Testis (tissue), 5 donors: Measurements from ENCODE around the gene LRRC7. TPM values are rescaled to one million over a fixed set of nuclear protein-coding genes. Genes with fewer than 3 reads are reported as not detected.

ENCODE experiments used
- DNase-seq: peaks from one replicate; pipeline ENCODE4 v3.0.0-alpha.2; 2019
- H3K27ac ChIP-seq, 2 donors: fragments of 200-600 bp; sonication (generic); one replicate each; pipeline ENCODE4 v1.5.1; 2019
- H3K27me3 ChIP-seq: fragments of 200-600 bp; sonication (generic); one replicate; pipeline ENCODE4 v1.5.1; 2019
- H3K36me3 ChIP-seq: fragments of 200-600 bp; sonication (generic); one replicate; pipeline ENCODE4 v1.5.1; 2017; ENCODE audit warnings: low read depth; ENCODE audit errors: missing control alignments
- H3K4me1 ChIP-seq: fragments of 200-600 bp; sonication (generic); one replicate; pipeline ENCODE4 v1.5.1; 2019
- H3K4me3 ChIP-seq, 2 donors: fragments of 200-600 bp; sonication (generic); one replicate each; pipeline ENCODE4 v1.5.1; 2017 to 2019
- H3K9me3 ChIP-seq: fragments of 200-600 bp; sonication (generic); one replicate; pipeline ENCODE4 v1.5.1; 2017
- CTCF ChIP-seq, 3 experiments: fragments of 450-650 bp in 2 of 3; fragments of 200-600 bp in 1 of 3; sonication (generic) in 1 of 3; IDR thresholded peaks; one replicate each; pipeline ENCODE4 v1.5.1; 2016 to 2019; ENCODE audit warnings: antibody characterized with exemption in 3 of 3, mild to moderate bottlenecking in 2 of 3, moderate library complexity in 1 of 3
- POLR2A ChIP-seq: fragments of 450-650 bp; IDR thresholded peaks from one replicate; pipeline ENCODE4 v1.6.1; 2017; ENCODE audit warnings: antibody characterized with exemption, mild to moderate bottlenecking, moderate library complexity
- WGBS, 2 donors: methylation state at CpG; one replicate each; pipeline ENCODE4 v1.1.5; 2018; 5-methylcytosine and 5-hydroxymethylcytosine counted together
- intact Hi-C: fragments of 100-400 bp; cut with DNase I; formaldehyde crosslinking; loops from one replicate; pipeline ENCODE4 v1.15.1; 2023; ENCODE audit warnings: low total_unique reads
- long read RNA-seq, 2 donors: transcript quantifications; one replicate each; lab custom pipeline, GENCODE V29; 2026
- polyA plus RNA-seq: library from polyadenylated mRNA; stranded (reverse); fragments of 350-450 nt; fragmentation: Illumina TruSeq; extraction: RNeasy Lipid Tissue Mini Kit (QIAGEN cat#74804); gene quantifications from one replicate; pipeline ENCODE4 v1.2.3, GENCODE V29; 2014; ENCODE audit warnings: low read depth, low replicate concordance; ENCODE audit not compliant: insufficient read depth
- total RNA-seq, 2 donors: library from RNA; depleted of rRNA; stranded (reverse); fragments of >200 nt; gene quantifications; one replicate each; pipeline ENCODE4 v1.2.3, GENCODE V29; 2016

LRRC7 gene
- 1 to 10 TPM; 5.2 to 6.9 TPM for total RNA-seq
- polyA plus RNA-seq, result 8.0 TPM
- long read RNA-seq, donor 1, partial matches to known transcripts, result 0 of 3 reads
- long read RNA-seq, donor 1, other reads (novel, unspliced or antisense), result 0 of 3 reads
- long read RNA-seq, donor 2, partial matches to known transcripts, result 0 of 1 reads
- long read RNA-seq, donor 2, other reads (novel, unspliced or antisense), result 0 of 1 reads

DNA sequence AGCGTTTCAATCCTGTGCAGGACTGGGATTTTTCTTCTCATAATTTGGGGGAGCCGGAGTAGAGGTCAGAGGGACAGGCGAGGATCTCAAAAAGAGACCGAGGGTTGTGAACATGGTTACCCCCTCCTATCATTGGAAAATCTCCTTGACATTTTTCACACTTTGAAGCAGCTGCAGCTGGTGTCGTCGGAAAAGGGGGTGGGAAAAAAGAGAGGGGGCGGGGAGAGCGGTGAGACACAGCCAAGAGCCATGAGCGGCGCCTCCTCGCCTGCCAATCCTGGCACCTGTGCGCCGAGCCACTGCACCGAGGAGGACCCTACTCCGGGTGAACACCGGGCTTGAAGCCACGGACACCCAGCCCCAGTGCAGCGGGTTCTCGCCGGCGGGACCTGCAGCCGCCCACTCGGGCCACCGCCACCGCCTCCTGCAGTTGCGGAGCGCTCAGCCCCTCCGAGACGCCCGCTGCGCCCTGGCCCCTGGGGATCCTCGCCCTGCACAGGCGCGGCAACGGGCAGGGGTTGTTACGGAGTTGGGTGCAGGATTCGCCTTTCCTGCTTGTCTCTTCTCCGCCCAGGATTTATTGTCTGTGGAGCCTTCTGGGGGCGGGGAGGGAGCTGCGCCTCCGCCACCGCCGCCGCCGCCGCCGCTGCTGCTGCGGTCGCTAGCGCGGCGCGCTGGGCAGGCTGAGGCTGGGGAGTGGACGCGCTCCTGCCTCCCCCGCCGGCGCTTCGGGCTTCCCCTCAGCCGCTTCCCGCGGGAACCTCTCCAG, at the start of gene LRRC7:
TSS of gene LRRC7 (plus strand) at position 271 of the 769 bp plus-strand sequence. CDS start 718 bp downstream, outside the sequence.
- no peak within 1 kb of the TSS for H3K27ac ChIP-seq
- no peaks in the 10 kb centered on the region for H3K4me1 ChIP-seq
- H3K9me3 ChIP-seq, result no peaks in the 10 kb centered on the region
- no peaks in the 10 kb centered on the region for H3K27me3 ChIP-seq
- DNase-seq, result peak; percentile 28
- H3K4me3 ChIP-seq, result peak within 1 kb of the TSS; percentile 37 to 64
- no peak for TF ChIP-seq CTCF (IDR thresholded peaks at IDR 0.05)
- TF ChIP-seq POLR2A, result no peak
- intact Hi-C loops, result loop anchor here (2.0 kb wide), 1 partner anchor 39 kb away; no protein-coding TSS in a partner anchor
- 0 to 2% methylated on average over 10 to 55 of the region's 62 CpGs for WGBS, 2 donors
- H3K36me3 ChIP-seq, result no peaks in the 10 kb centered on the region

GRCh38 chr1:69519006-69519405, 48.7 kb upstream of the LRRC7 start:
- no peak overlapping the region for H3K4me3 ChIP-seq
- H3K27me3 ChIP-seq, result no peaks in the 10 kb centered on the region
- intact Hi-C loops, result no loop called here
- WGBS, 2 donors, result 90 to 91% methylated on average over 3 of the region's 3 CpGs
- no peak overlapping the region for H3K27ac ChIP-seq
- H3K4me1 ChIP-seq, result no peaks in the 10 kb centered on the region
- TF ChIP-seq CTCF (IDR thresholded peaks at IDR 0.05), result no peak
- TF ChIP-seq POLR2A, result no peak
- H3K9me3 ChIP-seq, result no peaks in the 10 kb centered on the region
- no peak for DNase-seq
- H3K36me3 ChIP-seq, result no peaks in the 10 kb centered on the region

DNA sequence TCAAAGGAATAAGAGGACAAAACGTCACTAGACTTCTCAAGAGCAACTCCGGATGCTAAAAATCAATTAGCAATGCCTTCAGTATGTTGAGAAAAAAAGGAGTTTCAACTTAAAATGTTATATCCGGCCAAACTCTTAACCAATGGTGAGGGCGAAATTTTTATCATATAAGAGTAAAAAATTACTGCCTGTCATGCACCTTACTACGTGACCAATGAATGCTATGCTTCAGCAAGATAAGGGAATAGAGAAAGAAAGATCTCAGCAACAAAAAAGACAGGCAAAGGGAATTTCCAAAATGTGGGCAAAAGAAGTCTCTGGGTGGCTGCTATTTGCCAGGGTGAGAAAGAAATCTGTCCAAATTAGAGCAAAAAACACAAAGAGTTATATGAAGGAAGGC, 47.4 kb upstream of the LRRC7 start:
- TF ChIP-seq CTCF (IDR thresholded peaks at IDR 0.05), result no peak
- no peak for TF ChIP-seq POLR2A
- intact Hi-C loops, result no loop called here
- no peak overlapping the region for H3K27ac ChIP-seq
- 67 to 72% methylated on average over 5 of the region's 5 CpGs for WGBS, 2 donors
- H3K4me1 ChIP-seq, result no peaks in the 10 kb centered on the region
- H3K9me3 ChIP-seq, result no peaks in the 10 kb centered on the region
- no peaks in the 10 kb centered on the region for H3K27me3 ChIP-seq
- H3K36me3 ChIP-seq, result no peaks in the 10 kb centered on the region
- DNase-seq, result no peak
- H3K4me3 ChIP-seq, result no peak overlapping the region

DNA sequence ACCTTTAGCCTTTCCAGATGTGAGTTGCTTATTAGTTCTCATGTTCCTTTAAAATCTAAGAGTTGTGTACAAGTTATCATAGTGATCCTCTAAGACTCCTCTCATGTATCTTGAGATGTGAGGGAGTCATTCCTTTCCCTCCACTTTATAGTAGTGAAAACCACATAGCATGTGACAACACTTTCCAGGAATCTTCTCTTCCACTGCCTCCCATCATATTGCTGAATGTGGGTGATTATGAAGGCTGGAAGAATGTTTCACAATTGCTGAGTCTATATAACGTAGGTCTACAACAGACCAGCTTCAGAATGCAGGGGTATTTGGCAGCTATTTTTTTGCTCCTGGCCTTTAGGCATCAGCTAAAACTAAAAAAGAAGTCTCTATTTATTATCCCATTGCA, 44.7 kb upstream of the LRRC7 start:
- WGBS, 2 donors, result 80 to 83% methylated on average over 1 of the region's 1 CpG

More for the DNA sequence above, 44.7 kb upstream of the LRRC7 start:
- Histone ChIP-seq H3K27me3 (no peaks in the 10 kb centered on the region), H3K4me1 (no peaks in the 10 kb centered on the region), H3K27ac (no peak overlapping the region), H3K36me3 (no peaks in the 10 kb centered on the region), H3K4me3 (no peak overlapping the region), H3K9me3 (no peaks in the 10 kb centered on the region)
- TF ChIP-seq CTCF (IDR thresholded peaks at IDR 0.05) (no peak), POLR2A (no peak)
- intact Hi-C loops, result no loop called here
- no peak for DNase-seq
